Lung microvascular endothelial cell (primary cell): ENCODE results near the gene COG1. TPM values are rescaled to one million over a fixed set of nuclear protein-coding genes. Genes with fewer than 3 reads are reported as not detected.
A peak's percentile ranks its signal among the peaks of the same experiment; 100 is the strongest.

ENCODE experiments used
- DNase-seq, 2 donors: peaks; one replicate each; pipeline versions ENCODE4 v3.0.0 to v3.0.0-alpha.2; 2010; ENCODE audit warnings: low read depth in 2 of 2
- total RNA-seq: library from RNA; depleted of rRNA; stranded (reverse); fragments of >200 nt; gene quantifications from 2 replicates; pipeline ENCODE4 v1.2.1, GENCODE V29; 2014

COG1 gene
- total RNA-seq, 1 donor from 2014 or later = 16.1 TPM

DNA sequence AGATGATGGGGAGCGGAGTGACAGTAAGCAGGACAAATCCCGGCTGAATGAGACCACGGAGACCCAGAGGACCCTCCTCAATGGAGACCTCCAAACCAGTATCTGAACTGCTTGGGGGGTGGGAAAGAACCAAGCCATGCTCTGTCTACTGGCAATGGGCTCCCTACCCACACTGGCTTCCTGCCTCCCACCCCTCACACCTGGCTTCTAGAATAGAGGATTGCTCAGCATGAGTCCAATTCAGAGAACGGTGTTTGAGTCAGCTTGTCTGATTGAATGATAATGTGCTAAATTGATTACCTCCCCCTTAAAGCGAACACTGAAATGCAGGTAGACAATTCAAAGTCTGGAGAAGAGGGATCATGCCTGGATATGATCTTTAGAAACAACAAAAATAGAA is 22.5 kb upstream of the COG1 start:
- DNase-seq = no peak

DNA sequence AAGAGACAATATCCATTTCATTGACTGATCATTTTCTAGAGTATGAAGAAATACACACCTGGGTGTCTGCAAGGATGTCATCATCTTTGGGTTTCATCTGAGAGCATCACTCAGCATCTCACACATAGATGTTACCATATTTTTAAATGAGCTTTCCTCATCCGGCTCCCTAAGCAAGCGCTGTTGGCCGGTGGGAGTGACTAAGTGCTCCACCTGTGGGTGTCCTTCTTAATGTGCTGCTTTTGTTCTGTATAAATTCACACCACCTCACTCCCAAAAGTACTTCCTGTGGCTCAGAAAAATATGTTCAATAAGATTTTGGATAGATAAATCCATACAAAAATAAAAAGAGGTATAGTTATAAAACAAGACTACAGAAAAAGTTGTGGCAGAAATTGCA is 20.6 kb upstream of the COG1 start:
- DNase-seq = no peak

DNA sequence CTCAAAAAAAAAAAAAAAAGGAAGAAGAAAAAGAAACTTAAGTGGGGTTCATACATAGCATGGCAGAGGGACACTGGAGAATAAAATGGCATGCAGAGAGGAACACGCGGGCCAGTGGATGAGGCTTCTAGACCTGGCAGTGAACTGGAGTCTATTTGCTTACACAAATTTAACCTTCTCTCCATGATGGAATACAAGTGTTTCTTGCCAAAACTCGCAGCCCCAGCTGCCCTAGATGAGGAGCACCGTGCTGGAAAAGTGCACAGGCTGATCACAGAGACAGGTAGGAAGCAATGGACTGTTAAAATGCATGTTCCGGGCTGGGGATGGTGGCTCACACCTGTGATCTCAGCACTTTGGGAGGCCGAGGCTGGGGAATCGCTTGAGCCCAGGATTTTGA is 18.7 kb upstream of the COG1 start:
- no peak for DNase-seq

DNA sequence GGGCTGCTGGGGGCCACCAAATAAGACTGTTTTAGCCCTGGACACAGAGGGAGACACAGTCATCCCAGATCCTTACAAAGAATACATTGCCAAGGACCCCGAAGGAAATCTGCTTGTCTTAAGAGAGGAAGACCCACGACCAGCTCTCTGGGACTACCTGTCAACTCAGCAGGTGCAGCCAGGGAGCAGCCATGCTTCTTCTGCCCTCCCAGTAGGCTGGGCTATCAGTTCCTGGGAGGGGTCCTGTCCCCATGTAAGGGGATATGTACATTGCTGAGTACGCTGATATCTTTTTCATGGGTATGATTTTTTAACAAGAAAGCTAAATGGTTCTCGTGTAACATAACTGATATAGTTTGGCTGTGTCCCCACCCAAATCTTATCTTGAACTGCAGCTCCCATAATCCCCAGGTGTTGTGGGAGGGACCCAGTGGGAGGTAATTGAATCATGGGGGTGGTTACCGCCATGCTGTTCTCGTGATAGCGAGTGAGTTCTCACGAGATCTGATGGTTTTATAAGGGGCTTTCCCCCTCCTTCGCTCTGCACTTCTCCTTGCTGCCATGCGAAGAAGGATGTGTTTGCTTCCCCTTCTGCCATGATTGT is 16.8 kb upstream of the COG1 start:
- no peak for DNase-seq

DNA sequence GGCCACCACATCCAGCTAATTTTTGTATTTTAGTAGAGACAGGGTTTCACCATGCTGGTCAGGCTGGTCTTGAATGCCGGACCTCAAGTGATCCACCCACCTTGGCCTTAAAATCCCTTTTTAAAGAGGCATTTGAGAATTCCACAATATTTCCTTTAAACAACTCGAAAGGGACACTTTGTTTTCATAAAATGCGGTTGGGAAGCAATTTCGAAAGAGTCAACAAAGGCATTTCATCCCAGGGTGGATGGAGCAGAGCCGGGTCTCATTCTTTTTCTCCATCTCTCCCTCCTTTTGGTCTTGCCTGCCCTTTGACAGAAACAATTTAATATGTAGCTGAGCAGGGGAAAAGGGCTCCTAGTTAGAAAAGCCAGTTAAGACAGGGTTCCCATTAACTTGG is 13.5 kb upstream of the COG1 start:
- no peak for DNase-seq

DNA sequence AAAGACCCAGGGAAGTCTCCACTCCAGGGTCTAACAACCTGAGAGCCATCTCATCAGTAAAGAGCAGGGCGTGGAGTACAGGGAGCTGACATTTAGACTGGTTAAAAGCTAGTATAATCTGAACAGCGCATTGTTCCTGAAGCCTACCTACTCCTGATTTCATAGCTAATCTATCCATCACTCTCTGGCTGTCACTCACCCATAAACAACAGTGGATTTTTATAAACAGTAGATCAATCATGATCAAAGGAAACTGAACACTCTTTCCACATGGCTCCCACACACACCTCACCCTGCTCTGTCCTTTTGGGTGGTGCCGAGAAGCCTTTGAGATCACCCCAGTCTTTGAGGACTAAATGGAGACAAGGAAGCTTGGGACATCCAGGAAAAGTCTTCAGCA is 13.0 kb upstream of the COG1 start:
- no peak for DNase-seq

DNA sequence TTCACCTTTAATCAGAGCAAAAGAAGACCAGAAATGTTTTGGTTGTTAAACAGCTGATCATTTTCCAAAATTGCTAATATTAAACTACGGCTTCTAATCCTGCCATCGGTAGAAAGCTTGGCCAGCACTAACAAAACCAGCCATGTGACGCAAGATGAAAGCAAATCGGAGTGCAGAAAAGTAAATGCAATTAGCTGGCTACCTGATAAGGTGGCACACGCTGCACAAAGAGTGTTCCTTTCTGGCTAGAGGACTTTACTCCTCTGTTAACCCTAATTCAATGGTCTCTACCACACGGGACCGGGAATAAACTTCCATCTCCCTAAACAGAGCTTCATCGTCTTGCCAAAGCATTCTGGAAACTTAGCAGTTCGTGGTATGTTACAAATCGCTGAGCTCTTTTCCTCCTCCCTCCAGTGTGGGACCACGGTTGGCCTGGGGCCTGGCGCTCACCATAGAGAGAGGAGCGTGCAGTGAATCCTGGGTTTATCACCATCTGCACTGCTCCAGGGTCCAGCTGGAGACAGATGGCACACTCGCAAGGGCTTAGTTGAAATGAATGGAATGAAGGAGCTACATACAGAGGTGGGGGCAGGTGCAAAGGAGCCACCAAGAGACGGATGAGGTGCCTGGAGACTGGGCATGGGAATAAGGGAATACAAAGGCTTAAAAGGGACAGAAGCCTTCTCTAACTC is 10.1 kb upstream of the COG1 start:
- no peak for DNase-seq

DNA sequence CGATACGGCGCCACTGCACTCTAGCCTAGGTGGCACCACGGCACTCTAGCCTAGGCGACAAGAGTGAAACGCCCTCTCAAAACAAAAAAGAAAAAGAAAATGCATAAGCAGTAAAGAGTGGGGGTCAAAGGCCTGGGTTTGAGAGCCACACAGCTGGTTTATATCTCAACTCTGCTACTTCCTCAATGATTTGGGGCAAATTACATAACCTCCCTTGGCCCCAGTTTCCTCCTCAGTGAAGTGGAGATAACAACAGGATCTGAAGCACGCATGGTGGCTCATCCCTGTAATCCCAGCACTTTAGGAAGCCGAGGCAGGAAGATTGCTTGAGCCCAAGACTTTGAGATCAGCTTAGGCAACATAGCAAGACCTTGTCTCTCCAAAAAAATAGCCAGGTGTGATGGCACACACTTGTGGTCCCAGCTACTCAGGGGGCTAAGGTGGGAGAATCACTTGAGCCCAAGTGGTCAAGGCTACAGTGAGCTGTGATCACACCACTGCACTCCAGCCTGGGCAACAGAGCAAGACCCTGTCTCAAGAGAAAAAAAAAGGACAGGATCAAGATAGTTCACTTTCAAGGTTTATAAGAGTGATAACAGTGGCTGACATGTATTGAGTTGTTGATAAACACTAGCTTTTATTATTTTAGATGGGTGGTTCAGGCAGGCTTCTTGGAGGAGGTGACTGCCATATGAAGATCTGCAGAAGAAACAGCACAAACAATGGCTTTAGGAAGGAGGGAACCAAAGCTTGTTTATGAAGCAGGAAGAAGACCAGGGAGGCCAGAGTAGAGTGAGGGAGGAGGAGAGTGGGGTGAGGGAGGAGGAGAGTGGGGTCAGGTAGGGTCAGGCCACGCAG is 8.5 kb upstream of the COG1 start:
- DNase-seq = no peak

DNA sequence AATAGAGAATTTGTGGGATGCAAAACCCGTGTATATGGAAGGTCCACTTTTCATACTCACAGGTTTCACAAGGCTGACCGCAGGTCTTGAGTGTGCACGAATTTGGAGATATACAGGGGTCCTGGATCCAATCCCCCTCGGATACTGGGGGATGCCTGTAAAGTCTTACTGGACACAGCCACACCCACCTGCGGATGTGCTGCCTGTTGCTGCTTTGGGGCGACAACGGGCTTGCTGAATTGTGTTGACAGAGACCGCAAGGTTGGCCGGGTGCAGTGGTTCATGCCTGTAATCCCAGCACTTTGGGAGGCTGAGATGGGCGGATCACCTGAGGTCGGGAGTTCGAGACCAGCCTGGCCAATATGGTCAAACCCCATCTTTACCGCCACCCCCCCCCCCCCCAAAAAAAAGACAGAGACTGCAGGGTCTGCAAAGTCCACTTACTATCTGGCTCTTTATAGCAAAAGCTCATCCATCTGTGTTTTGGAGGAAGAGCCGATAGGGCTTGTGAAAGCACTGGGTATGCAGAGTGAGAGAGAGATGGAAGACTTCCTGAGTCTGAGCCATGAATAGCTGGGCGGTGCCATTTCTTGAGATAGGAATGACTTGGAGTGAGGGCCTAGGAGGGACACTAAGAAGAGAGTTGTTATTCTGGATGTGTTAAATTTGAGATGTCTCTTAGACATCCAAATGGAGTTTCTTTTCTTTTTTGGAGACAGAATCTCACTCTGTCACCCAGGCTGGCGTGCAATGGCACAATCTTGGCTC is 6.4 kb upstream of the COG1 start:
- DNase-seq = no peak

DNA sequence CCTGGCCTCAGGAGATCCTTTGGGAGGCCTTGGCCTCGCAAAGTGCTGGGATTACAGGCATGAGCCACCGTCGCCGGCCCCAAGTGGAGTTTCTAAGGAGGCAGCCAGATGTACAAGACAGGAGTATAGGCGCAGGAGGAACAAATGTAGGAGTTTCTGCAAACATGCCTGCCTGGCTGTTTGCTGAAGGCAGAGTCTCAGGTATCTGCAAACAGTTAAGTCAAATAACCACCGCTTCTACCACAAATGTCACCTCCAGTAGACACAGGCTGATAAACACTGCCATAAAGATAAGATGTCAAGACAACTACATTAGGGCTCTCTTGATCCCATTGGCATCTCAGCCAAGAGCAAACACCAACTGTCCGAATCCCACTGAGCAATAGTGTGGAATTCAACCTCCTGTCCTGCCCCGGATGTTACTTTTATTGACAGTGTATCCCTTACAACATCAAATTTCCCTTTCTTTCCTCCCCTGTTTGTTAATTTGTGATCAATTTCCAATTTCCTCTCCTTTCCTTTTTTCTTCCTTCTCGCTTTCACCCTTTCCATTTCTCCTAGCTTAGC is 5.6 kb upstream of the COG1 start:
- no peak for DNase-seq

DNA sequence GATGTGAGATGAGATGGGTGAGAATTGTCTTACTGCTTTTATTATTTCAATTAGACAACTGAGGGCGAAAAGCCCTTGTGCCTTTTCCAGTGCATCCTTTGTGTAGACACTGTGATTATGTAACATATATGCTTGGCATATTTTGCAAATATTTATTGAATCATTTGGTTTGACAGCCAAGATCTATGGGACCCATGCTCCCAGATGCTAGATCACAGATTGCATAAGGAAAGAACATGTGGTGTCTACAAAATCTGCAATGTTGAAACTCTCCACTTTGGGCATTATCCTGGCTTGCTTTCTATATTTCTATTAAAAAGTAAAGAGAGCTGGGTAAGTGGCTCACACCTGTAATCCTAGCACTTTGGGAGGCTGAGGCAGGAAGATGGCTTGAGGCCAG is 4.8 kb upstream of the COG1 start:
- DNase-seq = no peak

DNA sequence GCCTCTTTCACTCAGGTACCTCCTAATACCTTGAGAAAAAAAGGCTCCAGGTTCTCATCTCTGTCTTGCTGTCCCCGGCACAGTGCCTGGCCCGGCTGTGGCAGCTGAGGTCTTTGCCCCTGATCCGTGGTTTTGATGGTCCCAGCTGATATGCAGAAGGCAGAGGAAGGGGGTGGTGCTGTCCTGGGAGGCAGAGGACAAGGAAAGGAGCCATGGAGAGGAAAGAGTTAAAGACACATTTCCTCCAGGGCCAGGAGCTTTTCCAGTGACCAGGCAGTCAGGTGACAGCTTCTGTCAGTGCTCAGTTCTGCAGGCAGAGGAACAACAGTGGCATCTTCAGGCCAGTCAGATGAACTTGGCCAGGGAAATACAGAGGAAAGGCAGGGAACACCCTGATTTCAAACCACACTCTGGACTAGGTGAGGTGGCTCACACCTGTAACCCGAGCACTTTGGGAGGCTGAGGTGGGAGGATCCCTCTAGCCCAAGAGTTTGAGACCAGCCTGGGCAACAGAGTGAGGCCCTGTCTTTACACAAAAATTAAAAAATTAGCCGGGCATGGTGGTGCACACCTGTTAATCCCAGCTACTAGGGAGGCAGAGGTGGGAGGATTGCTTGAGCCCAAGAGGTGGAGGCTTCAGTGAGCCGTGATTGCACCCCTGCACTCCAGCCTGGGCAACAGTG is 3.3 kb upstream of the COG1 start:
- DNase-seq = peak; percentile 63 to 83

DNA sequence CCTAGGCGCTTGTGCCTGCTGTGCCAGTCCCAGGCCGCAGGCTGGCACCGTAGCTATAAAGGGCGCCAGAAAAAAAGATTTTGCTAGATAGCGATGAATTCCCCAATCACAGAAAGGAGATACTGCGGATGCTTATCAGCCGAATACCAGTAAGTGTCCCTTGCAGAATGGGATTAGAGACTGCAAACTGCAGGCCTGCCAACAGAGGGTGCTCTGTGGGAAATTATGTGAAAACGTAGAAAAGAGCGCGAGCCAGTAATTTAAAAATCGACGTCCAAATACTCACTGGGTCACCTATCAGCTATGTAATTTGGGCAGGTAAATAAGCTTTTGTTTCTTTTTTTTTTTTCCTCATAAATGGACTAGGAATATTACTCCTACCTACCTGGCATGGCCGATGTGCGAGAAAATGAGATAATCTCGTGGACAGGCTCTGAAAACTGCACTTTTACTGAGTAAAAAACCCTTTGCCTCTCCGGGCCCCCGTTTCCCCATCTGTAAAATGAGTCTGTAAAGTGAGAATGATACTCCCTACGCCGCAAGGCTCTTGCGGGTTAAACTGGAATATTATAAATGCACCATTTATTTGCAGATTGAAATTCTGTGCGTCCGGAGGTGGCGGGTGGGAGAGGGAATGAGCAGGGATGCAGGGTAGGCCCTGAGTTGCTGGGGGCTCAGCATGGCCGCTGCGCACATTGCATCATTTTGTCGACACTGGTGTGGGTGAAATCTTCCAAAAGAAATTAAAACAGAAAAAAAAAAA is 1.2 kb upstream of the COG1 start:
- DNase-seq = peak; percentile 76 to 83

DNA sequence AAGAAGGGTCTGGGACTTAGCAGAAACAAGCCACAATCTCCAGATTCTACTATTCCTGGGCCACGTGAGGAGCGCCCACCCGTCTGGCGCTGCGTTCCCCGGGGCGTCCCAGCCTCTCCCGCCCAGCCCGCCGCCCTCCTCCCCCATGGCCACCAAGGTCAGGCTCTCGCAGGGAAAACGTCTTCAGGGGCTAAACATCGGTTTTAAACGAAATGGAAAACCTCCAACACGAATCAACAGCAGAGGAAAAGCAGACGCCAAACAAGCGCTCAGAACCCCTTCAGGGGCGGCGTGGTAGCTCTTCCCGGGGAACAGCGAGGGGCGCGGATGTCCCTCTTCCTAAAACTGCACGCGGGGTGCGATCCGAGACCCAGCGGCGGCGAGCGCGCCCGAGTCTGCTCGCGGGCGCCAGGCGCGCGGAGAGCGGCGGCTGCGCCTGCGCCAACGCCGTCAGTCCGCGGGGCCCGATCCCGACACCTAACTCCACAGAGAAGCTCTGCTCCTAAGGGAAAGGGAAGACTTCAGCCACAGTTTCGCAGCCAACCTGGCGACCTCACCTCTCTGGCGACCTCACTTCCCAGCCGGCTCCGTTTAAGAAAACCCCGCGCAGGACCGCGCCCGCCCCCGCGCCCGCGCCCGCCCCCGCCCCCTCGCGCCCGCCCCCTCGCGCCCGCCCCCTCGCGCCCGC is 505 bp upstream of the COG1 start:
- DNase-seq = peak; percentile 62 to 70

DNA sequence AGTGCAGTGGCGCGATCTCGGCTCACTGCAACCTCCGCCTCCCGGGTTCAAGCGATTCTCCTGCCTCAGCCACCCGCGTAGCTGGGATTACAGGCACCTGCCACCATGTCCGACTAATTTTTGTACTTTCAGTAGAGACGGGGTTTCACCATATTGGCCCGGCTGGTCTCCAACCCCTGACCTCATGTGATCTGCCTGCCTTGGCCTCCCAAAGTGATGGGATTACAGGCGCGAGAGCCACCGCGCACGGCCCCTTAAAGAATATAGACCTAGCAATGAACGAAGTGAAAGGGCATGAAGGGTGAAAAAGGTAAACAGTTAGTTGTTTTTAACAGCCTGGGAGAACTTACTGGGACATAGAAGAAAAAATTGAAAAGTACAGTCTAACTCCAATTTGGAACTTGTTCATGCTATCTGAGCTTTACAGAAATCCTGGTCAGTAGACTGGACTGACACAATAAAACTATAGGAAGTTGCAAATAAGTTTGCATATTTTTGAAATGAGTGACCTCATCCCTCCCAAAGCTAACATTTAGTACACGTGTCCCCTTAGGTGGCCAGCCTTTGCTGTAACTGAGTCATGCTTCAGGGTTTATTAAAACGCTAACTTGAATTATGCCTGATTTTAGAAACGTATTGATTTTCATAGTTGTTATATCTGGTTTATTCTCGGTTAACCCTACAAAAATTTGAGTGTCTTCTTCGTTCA is 1.8 kb downstream of the COG1 start:
- peak in 1 of 2 donors; percentile 43 for DNase-seq

DNA sequence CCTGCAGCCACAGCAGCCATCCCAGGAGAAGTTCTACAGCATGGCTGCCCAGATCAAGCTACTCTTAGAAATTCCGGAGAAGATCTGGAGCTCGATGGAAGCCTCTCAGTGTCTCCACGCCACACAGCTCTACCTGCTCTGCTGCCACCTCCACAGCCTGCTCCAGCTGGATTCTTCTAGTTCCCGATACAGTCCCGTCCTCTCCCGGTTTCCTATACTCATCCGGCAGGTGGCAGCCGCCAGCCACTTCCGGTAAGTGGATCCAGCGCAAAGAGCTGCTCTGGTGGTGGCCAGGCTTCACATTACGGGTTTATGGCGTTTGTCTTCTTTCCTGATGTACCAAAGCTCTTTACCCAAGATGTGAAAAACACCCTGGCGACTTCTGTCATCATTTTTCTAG is 3.6 kb downstream of the COG1 start:
- peak; percentile 66 to 69 for DNase-seq

DNA sequence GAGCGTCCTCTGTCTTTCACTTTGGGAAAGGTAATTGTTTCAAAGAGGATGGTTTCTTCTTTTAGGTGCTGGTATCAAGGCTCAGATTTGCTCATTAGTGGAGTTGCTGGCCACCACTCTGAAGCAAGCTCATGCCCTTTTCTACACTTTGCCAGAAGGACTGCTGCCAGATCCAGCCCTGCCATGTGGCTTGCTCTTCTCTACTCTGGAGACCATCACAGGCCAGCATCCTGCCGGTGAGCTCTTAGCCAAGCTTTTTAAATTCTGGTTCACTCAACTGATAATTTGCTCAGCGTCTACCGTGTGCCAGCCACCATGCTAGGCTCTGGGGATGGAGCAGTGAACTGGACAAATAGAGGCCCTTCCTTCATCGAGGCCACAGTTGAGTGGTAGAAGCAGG is 4.3 kb downstream of the COG1 start:
- no peak for DNase-seq

DNA sequence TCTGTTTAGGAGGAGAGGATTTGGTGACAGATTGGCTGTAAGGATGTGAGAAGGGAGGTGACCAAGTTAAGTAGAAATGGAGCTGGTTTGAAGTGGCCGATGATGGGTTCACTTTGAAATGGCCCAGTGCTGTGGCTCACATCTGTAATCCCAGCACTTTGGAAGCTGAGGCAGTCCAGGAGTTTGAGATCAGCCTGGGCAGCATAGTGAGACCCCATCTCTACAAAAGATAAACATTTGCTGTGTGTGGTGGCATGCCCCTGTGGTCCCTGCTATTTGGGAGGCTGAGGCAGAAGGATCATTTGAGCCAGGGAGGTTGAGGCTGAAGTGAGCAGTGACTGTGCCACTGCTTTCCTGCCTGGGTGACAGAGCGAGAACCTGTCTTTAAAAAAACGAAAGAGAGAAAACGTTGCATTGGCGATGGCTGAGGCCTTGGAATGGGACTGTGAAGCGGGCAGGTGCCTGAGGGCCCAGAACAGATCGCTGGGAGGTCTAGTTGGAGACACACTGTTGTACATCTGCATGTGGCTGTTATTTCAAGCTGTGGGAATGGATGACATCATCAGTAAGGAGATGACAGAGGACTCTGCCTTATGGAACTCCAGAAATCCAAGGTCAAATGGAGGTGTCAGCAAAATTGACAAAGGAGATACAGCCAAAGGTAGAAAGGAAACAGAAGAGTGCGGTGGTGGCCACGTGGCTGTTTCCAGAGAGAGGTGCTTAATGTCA is 5.5 kb downstream of the COG1 start:
- no peak for DNase-seq
